Neural cell (in vitro differentiated cells): Measurements from ENCODE around the gene SCRN2.

Experiments
- EP300 ChIP-seq: fragments of 450-650 bp; conservative IDR thresholded peaks from 2 replicates; pipeline ENCODE4 v1.6.1; 2014; ENCODE audit warnings: antibody characterized with exemption, mild to moderate bottlenecking, moderate library complexity; ENCODE audit not compliant: poor library complexity, severe bottlenecking
- EZH2 ChIP-seq: fragments of 200-600, 300-800 bp; shearing (Covaris generic), sonication (generic); IDR thresholded peaks from 2 replicates; pipeline ENCODE4 v1.6.1; 2014; ENCODE audit warnings: antibody characterized with exemption, low read length, borderline replicate concordance, mild to moderate bottlenecking; ENCODE audit not compliant: insufficient read depth, poor library complexity, severe bottlenecking
- MXI1 ChIP-seq: fragments of 450-650 bp; conservative IDR thresholded peaks from 2 replicates; pipeline ENCODE4 v1.6.1; 2014; ENCODE audit warnings: antibody characterized with exemption, mild to moderate bottlenecking; ENCODE audit not compliant: poor library complexity, severe bottlenecking
- POLR2AphosphoS5 ChIP-seq: IDR thresholded peaks from 2 replicates; pipeline ENCODE4 v1.6.1; 2012
- RAD21 ChIP-seq: fragments of 450-650 bp; conservative IDR thresholded peaks from 2 replicates; pipeline ENCODE4 v1.6.1; 2014; ENCODE audit warnings: antibody characterized with exemption, mild to moderate bottlenecking, moderate library complexity
- SMC3 ChIP-seq: fragments of 450-650 bp; conservative IDR thresholded peaks from 2 replicates; pipeline ENCODE4 v1.6.1; 2014; ENCODE audit warnings: antibody characterized with exemption, mild to moderate bottlenecking, moderate library complexity; ENCODE audit not compliant: poor library complexity
- TF ChIP-seq, protein P1 (sequence below): fragments of 450-650 bp; IDR thresholded peaks from 2 replicates; pipeline ENCODE4 v1.5.1; 2014; ENCODE audit warnings: antibody characterized with exemption, mild to moderate bottlenecking, moderate library complexity; ENCODE audit not compliant: poor library complexity, severe bottlenecking
- TF ChIP-seq, protein P2 (sequence below): IDR thresholded peaks from 2 replicates; pipeline ENCODE4 v1.6.1; 2012; ENCODE audit warnings: borderline replicate concordance

DNA sequence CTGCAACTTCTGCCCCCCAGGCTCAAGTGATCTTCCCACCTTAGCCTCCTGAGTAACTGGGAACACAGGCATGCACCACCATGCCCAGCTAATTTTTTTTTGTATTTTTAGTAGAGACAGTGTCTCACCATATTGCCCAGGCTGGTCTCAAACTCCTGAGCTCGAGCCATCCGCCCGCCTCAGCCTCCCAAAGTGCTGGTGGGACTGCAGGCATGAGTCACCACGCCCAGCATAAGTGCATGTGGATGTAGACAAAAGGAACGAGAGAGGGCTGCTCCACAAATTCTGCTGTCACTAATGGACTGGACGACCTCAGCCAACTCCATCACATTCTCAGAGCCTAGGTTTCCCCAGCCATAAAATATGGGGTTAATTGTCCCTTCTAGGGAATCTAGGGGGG, 47.2 kb upstream of the SCRN2 start:
- TF ChIP-seq EP300 (no peak), RAD21 (no peak), EZH2 (no peak), POLR2AphosphoS5 (no peak), SMC3 (no peak), MXI1 (no peak)
- TF ChIP-seq, protein P1, sequence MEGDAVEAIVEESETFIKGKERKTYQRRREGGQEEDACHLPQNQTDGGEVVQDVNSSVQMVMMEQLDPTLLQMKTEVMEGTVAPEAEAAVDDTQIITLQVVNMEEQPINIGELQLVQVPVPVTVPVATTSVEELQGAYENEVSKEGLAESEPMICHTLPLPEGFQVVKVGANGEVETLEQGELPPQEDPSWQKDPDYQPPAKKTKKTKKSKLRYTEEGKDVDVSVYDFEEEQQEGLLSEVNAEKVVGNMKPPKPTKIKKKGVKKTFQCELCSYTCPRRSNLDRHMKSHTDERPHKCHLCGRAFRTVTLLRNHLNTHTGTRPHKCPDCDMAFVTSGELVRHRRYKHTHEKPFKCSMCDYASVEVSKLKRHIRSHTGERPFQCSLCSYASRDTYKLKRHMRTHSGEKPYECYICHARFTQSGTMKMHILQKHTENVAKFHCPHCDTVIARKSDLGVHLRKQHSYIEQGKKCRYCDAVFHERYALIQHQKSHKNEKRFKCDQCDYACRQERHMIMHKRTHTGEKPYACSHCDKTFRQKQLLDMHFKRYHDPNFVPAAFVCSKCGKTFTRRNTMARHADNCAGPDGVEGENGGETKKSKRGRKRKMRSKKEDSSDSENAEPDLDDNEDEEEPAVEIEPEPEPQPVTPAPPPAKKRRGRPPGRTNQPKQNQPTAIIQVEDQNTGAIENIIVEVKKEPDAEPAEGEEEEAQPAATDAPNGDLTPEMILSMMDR, result no peak
- TF ChIP-seq, protein P2, sequence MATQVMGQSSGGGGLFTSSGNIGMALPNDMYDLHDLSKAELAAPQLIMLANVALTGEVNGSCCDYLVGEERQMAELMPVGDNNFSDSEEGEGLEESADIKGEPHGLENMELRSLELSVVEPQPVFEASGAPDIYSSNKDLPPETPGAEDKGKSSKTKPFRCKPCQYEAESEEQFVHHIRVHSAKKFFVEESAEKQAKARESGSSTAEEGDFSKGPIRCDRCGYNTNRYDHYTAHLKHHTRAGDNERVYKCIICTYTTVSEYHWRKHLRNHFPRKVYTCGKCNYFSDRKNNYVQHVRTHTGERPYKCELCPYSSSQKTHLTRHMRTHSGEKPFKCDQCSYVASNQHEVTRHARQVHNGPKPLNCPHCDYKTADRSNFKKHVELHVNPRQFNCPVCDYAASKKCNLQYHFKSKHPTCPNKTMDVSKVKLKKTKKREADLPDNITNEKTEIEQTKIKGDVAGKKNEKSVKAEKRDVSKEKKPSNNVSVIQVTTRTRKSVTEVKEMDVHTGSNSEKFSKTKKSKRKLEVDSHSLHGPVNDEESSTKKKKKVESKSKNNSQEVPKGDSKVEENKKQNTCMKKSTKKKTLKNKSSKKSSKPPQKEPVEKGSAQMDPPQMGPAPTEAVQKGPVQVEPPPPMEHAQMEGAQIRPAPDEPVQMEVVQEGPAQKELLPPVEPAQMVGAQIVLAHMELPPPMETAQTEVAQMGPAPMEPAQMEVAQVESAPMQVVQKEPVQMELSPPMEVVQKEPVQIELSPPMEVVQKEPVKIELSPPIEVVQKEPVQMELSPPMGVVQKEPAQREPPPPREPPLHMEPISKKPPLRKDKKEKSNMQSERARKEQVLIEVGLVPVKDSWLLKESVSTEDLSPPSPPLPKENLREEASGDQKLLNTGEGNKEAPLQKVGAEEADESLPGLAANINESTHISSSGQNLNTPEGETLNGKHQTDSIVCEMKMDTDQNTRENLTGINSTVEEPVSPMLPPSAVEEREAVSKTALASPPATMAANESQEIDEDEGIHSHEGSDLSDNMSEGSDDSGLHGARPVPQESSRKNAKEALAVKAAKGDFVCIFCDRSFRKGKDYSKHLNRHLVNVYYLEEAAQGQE, result no peak
